ENCODE results near the gene DNAH10. TPM values are rescaled to one million over a fixed set of nuclear protein-coding genes. Genes with fewer than 3 reads are reported as not detected.

The DNAH10 gene
- total and polyA plus RNA-seq, 2 of the 13 experiments (the other 11 are each of a cell fraction or from before 2014, with no cell fraction given), result 0.01 to 0.02 TPM

- TF ChIP-seq CEBPZ (IDR thresholded peaks at IDR 0.05; ENCODE audit: low read length), result no peak
- no peak for TF ChIP-seq CSRNP2 (CRISPR knock-in tag; conservative IDR thresholded peaks at IDR 0.05; ENCODE audit: low read depth)
- TF ChIP-seq ZNF142 (CRISPR knock-in tag; IDR thresholded peaks at IDR 0.05), result no peak
- TF ChIP-seq RFX3 (CRISPR knock-in tag; IDR thresholded peaks at IDR 0.05), result no peak
- no peak for TF ChIP-seq NCOA1 (CRISPR knock-in tag; IDR thresholded peaks at IDR 0.05)
- TF ChIP-seq ZNF644 (CRISPR knock-in tag; IDR thresholded peaks at IDR 0.05; ENCODE audit: low read depth), result no peak
- TF ChIP-seq NR2F2 (IDR thresholded peaks at IDR 0.05; ENCODE audit: borderline replicate concordance, low read depth), result no peak
- no peak for TF ChIP-seq DNMT1 (CRISPR knock-in tag; IDR thresholded peaks at IDR 0.05)
Measured at GRCh38 chr12:123754041-123754772, 7.9 kb upstream of the DNAH10 start (continued).
